Erythroblast (primary cell): ENCODE measurements around the gene TMEM114.

Experiments used
- GATA1 ChIP-seq: IDR thresholded peaks from 2 replicates; pipeline ENCODE4 v1.6.1; 2011; ENCODE audit warnings: low read depth, mild to moderate bottlenecking, control low read depth, low read length, moderate library complexity
- POLR2A ChIP-seq: IDR thresholded peaks from 2 replicates; pipeline ENCODE4 v1.6.1; 2011; ENCODE audit warnings: mild to moderate bottlenecking, low read length

- TF ChIP-seq POLR2A = no peak
- TF ChIP-seq GATA1 = no peak
These were observed 22.1 kb downstream of the TMEM114 start for GRCh38 chr16:8568231-8568617.
